ENCODE data around the gene CAMK1D. TPM values are rescaled to one million over a fixed set of nuclear protein-coding genes. Genes with fewer than 3 reads are reported as not detected.

The CAMK1D gene
- polyA plus RNA-seq, 1 donor (not counting 4 experiments of a cell fraction or from before 2014, with no cell fraction given): 0.76 TPM

GRCh38 chr10:12470719-12471118 lies 121.4 kb downstream of the CAMK1D start:
- Histone ChIP-seq H3K36me3 (ENCODE audit: control insufficient read depth in 2 of 2, extremely low read depth in 1 of 2, insufficient read depth in 2 of 2, low read length in 2 of 2) (no peaks in the 10 kb centered on the region), H3K4me3 (ENCODE audit: control insufficient read depth in 2 of 3, extremely low read depth in 1 of 3, insufficient read depth in 2 of 3, low read depth in 1 of 3, low read length in 3 of 3) (no peak overlapping the region), H3K27me3 (ENCODE audit: control insufficient read depth, extremely low read depth, insufficient read depth, low read length) (no peaks in the 10 kb centered on the region), H3K9me1 (ENCODE audit: control insufficient read depth, extremely low read depth, insufficient read depth, low read length) (no peaks in the 10 kb centered on the region), H4K20me1 (ENCODE audit: control insufficient read depth, extremely low read depth, insufficient read depth, low read length) (no peaks in the 10 kb centered on the region), H2AFZ (ENCODE audit: control insufficient read depth, low read length) (no peak overlapping the region), H3K9ac (ENCODE audit: control insufficient read depth, extremely low read depth, insufficient read depth, low read length) (no peak overlapping the region), H3K79me2 (ENCODE audit: control insufficient read depth, insufficient read depth, low read length) (no peaks in the 10 kb centered on the region), H3K4me1 (ENCODE audit: control insufficient read depth, extremely low read depth, insufficient read depth, low read length) (no peaks in the 10 kb centered on the region), H3K27ac (ENCODE audit: control insufficient read depth, insufficient read depth, low read length) (no peak overlapping the region), H3K9me3 (ENCODE audit: control insufficient read depth, low read depth, low read length) (no peaks in the 10 kb centered on the region), H3K4me2 (ENCODE audit: control insufficient read depth, extremely low read depth, insufficient read depth, low read depth, low read length) (no peak overlapping the region)
- FAIRE-seq (no peak), DNase-seq (ENCODE audit: low read depth, low spot score) (no peak)
- dilution Hi-C loops (cut with MboI; ENCODE audit: extremely low pct_ligation_motif_present, low sequenced_read_pairs): loop anchor here (25.0 kb wide), 1 partner anchor 192 kb away; no protein-coding TSS in a partner anchor
- no peak for TF ChIP-seq CTCF (optimal IDR thresholded peaks at IDR 0.05 in 1 of 3, IDR thresholded peaks at IDR 0.05 in 1 of 3, conservative IDR thresholded peaks at IDR 0.05 in 1 of 3; ENCODE audit: extremely low read depth in 1 of 3, insufficient read depth in 2 of 3, low read length in 3 of 3)

GRCh38 chr10:12471135-12471534 lies 121.8 kb downstream of the CAMK1D start:
- Histone ChIP-seq H2AFZ (ENCODE audit: control insufficient read depth, low read length) (no peak overlapping the region), H3K4me1 (ENCODE audit: control insufficient read depth, extremely low read depth, insufficient read depth, low read length) (no peaks in the 10 kb centered on the region), H3K36me3 (ENCODE audit: control insufficient read depth in 2 of 2, extremely low read depth in 1 of 2, insufficient read depth in 2 of 2, low read length in 2 of 2) (no peaks in the 10 kb centered on the region), H3K27ac (ENCODE audit: control insufficient read depth, insufficient read depth, low read length) (no peak overlapping the region), H3K9ac (ENCODE audit: control insufficient read depth, extremely low read depth, insufficient read depth, low read length) (no peak overlapping the region), H3K79me2 (ENCODE audit: control insufficient read depth, insufficient read depth, low read length) (no peaks in the 10 kb centered on the region), H3K27me3 (ENCODE audit: control insufficient read depth, extremely low read depth, insufficient read depth, low read length) (no peaks in the 10 kb centered on the region), H3K4me2 (ENCODE audit: control insufficient read depth, extremely low read depth, insufficient read depth, low read depth, low read length) (no peak overlapping the region), H4K20me1 (ENCODE audit: control insufficient read depth, extremely low read depth, insufficient read depth, low read length) (no peaks in the 10 kb centered on the region), H3K9me1 (ENCODE audit: control insufficient read depth, extremely low read depth, insufficient read depth, low read length) (no peaks in the 10 kb centered on the region), H3K9me3 (ENCODE audit: control insufficient read depth, low read depth, low read length) (no peaks in the 10 kb centered on the region), H3K4me3 (ENCODE audit: control insufficient read depth in 2 of 3, extremely low read depth in 1 of 3, insufficient read depth in 2 of 3, low read depth in 1 of 3, low read length in 3 of 3) (no peak overlapping the region)
- FAIRE-seq (no peak), DNase-seq (ENCODE audit: low read depth, low spot score) (no peak)
- dilution Hi-C loops (cut with MboI; ENCODE audit: extremely low pct_ligation_motif_present, low sequenced_read_pairs): loop anchor here (25.0 kb wide), 1 partner anchor 191 kb away; no protein-coding TSS in a partner anchor
- no peak for TF ChIP-seq CTCF (optimal IDR thresholded peaks at IDR 0.05 in 1 of 3, IDR thresholded peaks at IDR 0.05 in 1 of 3, conservative IDR thresholded peaks at IDR 0.05 in 1 of 3; ENCODE audit: extremely low read depth in 1 of 3, insufficient read depth in 2 of 3, low read length in 3 of 3)
- no peak for TF ChIP-seq EZH2 (IDR thresholded peaks at IDR 0.05; ENCODE audit: low read length)

Measured in keratinocyte (primary cell).